K562 (cell line): ENCODE data around the gene VPS16. TPM values are rescaled to one million over a fixed set of nuclear protein-coding genes. Genes with fewer than 3 reads are reported as not detected.

ENCODE experiments used
- ATAC-seq: fragments of 200-7000 bp; cut with Tn5 transposase; 3 replicates; pipeline ENCODE4 v1.9.1; 2020; ENCODE audit warnings: moderate library complexity
- BruUV-seq: library from RNA; stranded (reverse); fragments of 400-500 nt; replicated peaks from 2 replicates; lab custom pipeline; 2021; lab: Mats Ljungman, UMichigan
- CTCF ChIA-PET: fragments of 300-600 bp; formaldehyde crosslinking; extraction: SDS; loops from one replicate; lab custom pipeline; 2021; ENCODE audit warnings: low intra/inter-chr PET ratio; lab: Yijun Ruan, JAX
- POLR2A ChIA-PET: fragments of 300-600, 350-650 bp; sonication (Branson Sonifier 250); formaldehyde crosslinking; extraction: SDS; loops from one replicate; lab custom pipeline; 2021; ENCODE audit warnings: antibody characterized with exemption, inconsistent platforms; lab: Yijun Ruan, JAX
- DNase-seq, 4 experiments: peaks; one replicate each; pipeline versions ENCODE4 v3.0.0 to v3.0.0-alpha.2; 2011 to 2018; ENCODE audit warnings: low spot score in 3 of 4, mixed read lengths in 3 of 4; ENCODE audit errors: extremely low read depth in 1 of 4
- FAIRE-seq: peaks from 2 replicates; lab custom pipeline; 2011; peaks lifted over from hg19 to GRCh38; lab: Jason Lieb, UNC
- H2AFZ ChIP-seq: 2 replicates; pipeline ENCODE4 v1.6.0; 2011; ENCODE audit warnings: low read depth, low read length, control low read depth, inconsistent platforms
- H3K27ac ChIP-seq: fragments of 200-600 bp; 3 replicates; pipeline ENCODE4 v1.8.0; 2011; ENCODE audit warnings: low read depth, mild to moderate bottlenecking, control low read depth, inconsistent platforms, low read length, moderate library complexity, mixed read lengths; ENCODE audit errors: extremely low read depth
- H3K27me3 ChIP-seq, 2 experiments: fragments of 300-600 bp in 1 of 2; 2 replicates in 1 of 2; 3 replicates in 1 of 2; pipeline versions ENCODE4 v1.6.0 to v1.8.0; 2011; ENCODE audit warnings: inconsistent platforms in 2 of 2, low read length in 2 of 2, mild to moderate bottlenecking in 1 of 2, mixed read lengths in 1 of 2, moderate library complexity in 1 of 2; ENCODE audit not compliant: control insufficient read depth in 2 of 2, insufficient read depth in 2 of 2
- H3K36me3 ChIP-seq: fragments of 300-600 bp; 3 replicates; pipeline ENCODE4 v1.8.0; 2011; ENCODE audit warnings: mild to moderate bottlenecking, low read length, inconsistent platforms; ENCODE audit not compliant: control insufficient read depth, insufficient read depth
- H3K4me1 ChIP-seq, 2 experiments: fragments of 200-600 bp in 1 of 2; replicated peaks in 1 of 2; 2 replicates in 1 of 2; 3 replicates in 1 of 2; pipeline versions ENCODE4 v1.5.1 to v1.8.0; 2011; ENCODE audit warnings: inconsistent platforms in 2 of 2, low read length in 2 of 2, mild to moderate bottlenecking in 1 of 2, mixed read lengths in 1 of 2, moderate library complexity in 1 of 2; ENCODE audit not compliant: control insufficient read depth in 2 of 2, insufficient read depth in 2 of 2
- H3K4me2 ChIP-seq: 2 replicates; pipeline ENCODE4 v1.6.1; 2011; ENCODE audit warnings: low read length, control low read depth, inconsistent platforms, mixed read lengths; ENCODE audit not compliant: insufficient read depth
- H3K4me3 ChIP-seq: fragments of 200-600 bp; sonication (generic), shearing (Covaris generic); 2 replicates; pipeline ENCODE4 v1.5.1; 2016; ENCODE audit warnings: control low read depth, inconsistent platforms
- H3K79me2 ChIP-seq: fragments of 200-600 bp; 3 replicates; pipeline ENCODE4 v1.8.0; 2011; ENCODE audit warnings: low read length, inconsistent platforms; ENCODE audit not compliant: control insufficient read depth, insufficient read depth
- H3K9ac ChIP-seq, 2 experiments: 2 replicates each; pipeline versions ENCODE4 v1.6.0 to v1.6.1; 2011; ENCODE audit warnings: low read depth in 2 of 2, low read length in 2 of 2, control low read depth in 1 of 2, inconsistent platforms in 1 of 2, mild to moderate bottlenecking in 1 of 2, mixed read lengths in 1 of 2; ENCODE audit not compliant: insufficient read depth in 1 of 2
- H3K9me1 ChIP-seq: one replicate; pipeline ENCODE4 v1.6.0; 2011; ENCODE audit warnings: inconsistent platforms, mild to moderate bottlenecking, low read length, moderate library complexity; ENCODE audit not compliant: control insufficient read depth, insufficient read depth
- H3K9me3 ChIP-seq: replicated peaks from 2 replicates; pipeline ENCODE4 v1.5.1; 2011; ENCODE audit warnings: low read depth, low read length, inconsistent platforms; ENCODE audit not compliant: control insufficient read depth, insufficient read depth
- H4K20me1 ChIP-seq: replicated peaks from 2 replicates; pipeline ENCODE4 v1.6.1; 2011; ENCODE audit warnings: low read length, inconsistent platforms, mixed read lengths; ENCODE audit not compliant: control insufficient read depth, insufficient read depth
- BRCA1 ChIP-seq, 2 experiments: fragments of 450-650 bp in 1 of 2; sonication (generic) in 1 of 2; formaldehyde crosslinking in 1 of 2; IDR thresholded peaks; 2 replicates each; pipeline versions ENCODE4 v1.5.0 to v1.6.1; 2017 to 2020; ENCODE audit warnings: mild to moderate bottlenecking in 1 of 2, missing genetic modification reagents in 1 of 2
- CLOCK ChIP-seq: fragments of 250-450 bp; sonication (Bioruptor Pico); IDR thresholded peaks from 2 replicates; pipeline ENCODE4 v1.4.0; 2020; ENCODE audit warnings: mild to moderate bottlenecking, moderate library complexity, borderline replicate concordance
- NCOA2 ChIP-seq, 2 experiments: fragments of 450-650 bp; IDR thresholded peaks; 2 replicates each; pipeline ENCODE4 v1.6.1; 2018; ENCODE audit warnings: mild to moderate bottlenecking in 2 of 2, moderate library complexity in 1 of 2; ENCODE audit not compliant: partially characterized antibody in 2 of 2
- PBX2 ChIP-seq, 2 experiments: IDR thresholded peaks in 1 of 2; conservative IDR thresholded peaks in 1 of 2; 2 replicates each; pipeline ENCODE4 v1.6.1; 2016; ENCODE audit warnings: low read depth in 2 of 2, mild to moderate bottlenecking in 1 of 2, missing compliant biosample characterization in 1 of 2, missing genetic modification characterization in 1 of 2, moderate library complexity in 1 of 2
- PRPF4 ChIP-seq: fragments of 200-400 bp; formaldehyde crosslinking; IDR thresholded peaks from one replicate; pipeline ENCODE4 v1.6.1; 2017; ENCODE audit warnings: low read length, low read depth, mild to moderate bottlenecking; ENCODE audit not compliant: insufficient read depth, poor library complexity, severe bottlenecking
- ZC3H8 ChIP-seq: fragments of 450-650 bp; IDR thresholded peaks from 2 replicates; pipeline ENCODE4 v1.6.1; 2017
- ZNF239 ChIP-seq: fragments of 250-450 bp; sonication (Bioruptor Pico); IDR thresholded peaks from 2 replicates; pipeline ENCODE4 v1.4.0; 2020; ENCODE audit warnings: mild to moderate bottlenecking
- WGBS: fragments of 100-300 bp; shearing (Covaris generic); methylation state at CpG from one replicate; pipeline ENCODE4 v1.1.6; 2016; ENCODE audit warnings: low coverage, mixed read lengths; ENCODE audit not compliant: insufficient coverage; ENCODE audit errors: missing lambda C conversion rate; 5-methylcytosine and 5-hydroxymethylcytosine counted together
- in situ Hi-C: fragments of 300-500 bp; cut with MboI; formaldehyde crosslinking; loops from 4 replicates; pipeline ENCODE4 v1.15.0; 2018; ENCODE audit warnings: inconsistent platforms, mixed read lengths
- intact Hi-C: fragments of 100-400 bp; cut with micrococcal nuclease; formaldehyde crosslinking; loops from 2 replicates; pipeline ENCODE4 v1.14.2; 2022
- polyA plus RNA-seq, 8 experiments: library from polyadenylated mRNA; depleted of rRNA in 4 of 8; stranded (reverse) in 5 of 8; unstranded in 3 of 8; fragments of >200 nt; fragmentation: Nextera tagmentation in 2 of 8; fragmentation: Illumina TruSeq in 1 of 8; extraction: Ambion mirVana in 2 of 8; extraction: Trizol in 1 of 8; gene quantifications; 2 replicates each; pipeline versions ENCODE4 v1.2.1 to v1.2.3, GENCODE V29; 2011 to 2014; ENCODE audit warnings: inconsistent platforms in 1 of 8, missing spikeins in 1 of 8
- total RNA-seq, 7 experiments: library from RNA; depleted of rRNA in 6 of 7; stranded (reverse); fragments of >200 nt in 6 of 7; fragmentation: Illumina TruSeq in 2 of 7; extraction: Trizol in 2 of 7; gene quantifications; 2 replicates each; pipeline versions ENCODE4 v1.2.1 to v1.2.3, GENCODE V29; 2011 to 2021; ENCODE audit warnings: low replicate concordance in 1 of 7

Gene VPS16
- total and polyA plus RNA-seq, 9 of the 15 experiments (the other 6 are each of a cell fraction or from before 2014, with no cell fraction given) = 6.8 to 24.7 (median 14.0) TPM

GRCh38 chr20:2833761-2834160 lies 6.8 kb upstream of the VPS16 start:
- CTCF ChIA-PET = no interaction called here
- Histone ChIP-seq H3K4me1 (peaks cover 0 to 1% of the 10 kb centered on the region in 2 experiments; a peak in 1 of 5 replicates), H3K27me3 (no peaks in the 10 kb centered on the region), H3K9ac (no peak overlapping the region), H2AFZ (no peak overlapping the region), H3K36me3 (no peaks in the 10 kb centered on the region), H3K27ac (no peak overlapping the region), H3K4me2 (no peak overlapping the region), H4K20me1 (no peaks in the 10 kb centered on the region), H3K9me3 (no peaks in the 10 kb centered on the region), H3K79me2 (no peaks in the 10 kb centered on the region), H3K9me1 (no peaks in the 10 kb centered on the region), H3K4me3 (no peak overlapping the region)
- no peak for TF ChIP-seq PBX2 (CRISPR knock-in tag; IDR thresholded peaks at IDR 0.05; ENCODE audit: low read depth)
- TF ChIP-seq PBX2 (tag; conservative IDR thresholded peaks at IDR 0.05; ENCODE audit: low read depth) = no peak
- TF ChIP-seq BRCA1 (IDR thresholded peaks at IDR 0.05) = no peak
- no peak for TF ChIP-seq BRCA1 (CRISPR knock-in tag; IDR thresholded peaks at IDR 0.05)
- TF ChIP-seq ZC3H8 = no peak
- no peak for TF ChIP-seq ZNF239
- no peak for TF ChIP-seq PRPF4
- no peak for TF ChIP-seq CLOCK (CRISPR knock-in tag)
- TF ChIP-seq NCOA2 (IDR thresholded peaks at IDR 0.05; ENCODE audit: partially characterized antibody in 2 of 2) = no peak
- FAIRE-seq = no peak
- no TSS peak for BruUV-seq
- WGBS = 100% methylated on average over 1 of the region's 1 CpG
- no peak for DNase-seq
- in situ Hi-C loops = no loop called here
- no peak for ATAC-seq
- POLR2A ChIA-PET = interaction anchor here (1.1 kb wide), 1 partner anchor 10 kb away, joined by 3 read pairs; no protein-coding TSS in a partner anchor
- intact Hi-C loops = no loop called here
